Activated T-helper 2 cell treated with anti-CD3 and anti-CD28 coated beads, Interferon-gamma antibody, Interleukin-2, Interleukin-4, amounts not matched to agents 10 μg/mL and 5 μg/mL and 100 μg/mL, durations not matched to agents 14 hours and 24 hours and 36 hours (primary cell): ENCODE measurements around the gene P2RX5. TPM values are rescaled to one million over a fixed set of nuclear protein-coding genes. Genes with fewer than 3 reads are reported as not detected.

Experiments
- DNase-seq: peaks from one replicate; pipeline ENCODE4 v3.0.0; 2021; ENCODE audit warnings: low spot score
- H3K27ac Mint-ChIP-seq: one replicate; pipeline ENCODE4 v1.8.0; 2021; ENCODE audit warnings: mixed read lengths
- H3K27me3 Mint-ChIP-seq: one replicate; pipeline ENCODE4 v1.8.0; 2021; ENCODE audit warnings: low read depth, mixed read lengths
- H3K36me3 Mint-ChIP-seq: one replicate; pipeline ENCODE4 v1.8.0; 2021; ENCODE audit warnings: low read depth, mixed read lengths
- H3K4me1 Mint-ChIP-seq: one replicate; pipeline ENCODE4 v1.8.0; 2021; ENCODE audit warnings: low read depth, mixed read lengths
- H3K4me3 Mint-ChIP-seq: one replicate; pipeline ENCODE4 v1.8.0; 2021; ENCODE audit warnings: low read depth, mild to moderate bottlenecking, moderate library complexity, mixed read lengths
- H3K9me3 Mint-ChIP-seq: one replicate; pipeline ENCODE4 v1.8.0; 2021; ENCODE audit warnings: mixed read lengths
- intact Hi-C: fragments of 100-400 bp; cut with micrococcal nuclease; formaldehyde crosslinking; loops from one replicate; pipeline ENCODE4 v1.15.1; 2023
- total RNA-seq: library from RNA; stranded (reverse); gene quantifications from 2 replicates; pipeline ENCODE4 v1.2.3, GENCODE V29; 2022

P2RX5 gene
- total RNA-seq, 1 donor from 2014 or later, result 118 TPM

GRCh38 chr17:3669548-3669947 is 26.4 kb downstream of the P2RX5 start:
- intact Hi-C loops, result no loop called here

GRCh38 chr17:3669085-3669347 is 26.9 kb downstream of the P2RX5 start:
- H3K27ac Mint-ChIP-seq, result peak overlapping the region; percentile 92
- no peak for DNase-seq
- intact Hi-C loops, result no loop called here
- peaks cover 15% of the 10 kb centered on the region for H3K4me1 Mint-ChIP-seq
- peak overlapping the region; percentile 96 for H3K4me3 Mint-ChIP-seq
- H3K27me3 Mint-ChIP-seq, result no peaks in the 10 kb centered on the region
- H3K9me3 Mint-ChIP-seq, result no peaks in the 10 kb centered on the region
- peaks cover 26% of the 10 kb centered on the region for H3K36me3 Mint-ChIP-seq

More at GRCh38 chr17:3669548-3669947, 26.4 kb downstream of the P2RX5 start:
- H3K27me3 Mint-ChIP-seq, result no peaks in the 10 kb centered on the region
- peak overlapping the region; percentile 92 for H3K27ac Mint-ChIP-seq
- H3K9me3 Mint-ChIP-seq, result no peaks in the 10 kb centered on the region
- no peak for DNase-seq
- peaks cover 26% of the 10 kb centered on the region for H3K36me3 Mint-ChIP-seq
- H3K4me1 Mint-ChIP-seq, result peaks cover 15% of the 10 kb centered on the region
- peak overlapping the region; percentile 96 for H3K4me3 Mint-ChIP-seq

DNA sequence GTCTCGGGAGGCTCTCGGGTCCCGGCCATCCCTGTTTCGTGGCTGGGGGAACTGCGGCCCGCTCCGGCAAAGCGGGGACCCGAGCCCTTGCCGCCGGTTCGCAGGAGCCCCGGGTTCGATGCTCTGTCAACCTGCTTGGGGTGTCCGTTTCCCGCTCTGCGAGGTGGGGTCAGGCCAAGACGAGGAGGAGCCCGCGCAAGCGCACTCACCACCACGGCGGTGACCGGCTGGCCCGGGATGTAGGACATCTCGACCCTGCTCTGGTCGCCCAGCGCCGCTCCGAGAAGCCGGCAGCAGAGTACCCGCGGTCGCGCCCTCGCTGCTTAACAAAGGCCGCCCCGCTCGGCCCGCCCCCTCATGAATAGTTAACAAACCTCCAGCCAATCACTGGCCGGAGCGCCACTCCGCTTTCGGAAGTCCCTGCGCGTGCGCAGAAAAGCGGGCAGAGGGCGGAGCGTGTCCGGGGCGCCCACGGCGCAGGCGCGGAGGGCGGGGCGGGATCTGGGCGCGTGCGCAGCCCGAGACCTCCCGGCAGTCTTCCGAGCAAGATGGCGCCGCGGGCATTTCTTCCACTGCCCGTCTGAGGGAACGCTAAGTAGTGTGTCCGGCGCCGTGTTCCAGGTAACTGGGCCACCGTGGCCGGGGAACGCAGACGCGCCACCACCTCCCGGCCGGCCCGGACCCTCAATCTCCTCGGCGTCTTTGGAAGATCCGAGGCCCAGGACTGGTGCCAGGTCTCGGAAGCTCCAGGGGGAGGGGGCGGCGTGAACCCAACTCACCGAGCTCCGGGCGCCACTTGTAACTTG is 27.5 kb downstream of the P2RX5 start, which contains the start of the genes EMC6 and TAX1BP3:
TSS of gene EMC6 (plus strand) at position 534 of the 806 bp plus-strand sequence. CDS start 335 bp downstream, outside the sequence.
TSS of gene TAX1BP3 (minus strand) at position 300 of the 806 bp plus-strand sequence. CDS start at position 248, 52 bp downstream.
- intact Hi-C loops, result no loop called here
- no peaks in the 10 kb centered on the region for H3K27me3 Mint-ChIP-seq
- peaks cover 26% of the 10 kb centered on the region for H3K36me3 Mint-ChIP-seq

GRCh38 chr17:3667366-3668278 is 28.3 kb downstream of the P2RX5 start:
- intact Hi-C loops, result no loop called here

More for the DNA sequence above, 27.5 kb downstream of the P2RX5 start, which contains the start of the genes EMC6 and TAX1BP3:
- Mint-ChIP-seq H3K27ac (peak within 1 kb of the TSS; percentile 92), H3K9me3 (no peaks in the 10 kb centered on the region), H3K4me1 (peaks cover 15% of the 10 kb centered on the region), H3K4me3 (peak within 1 kb of the TSS; percentile 96)
- peak; percentile 99 for DNase-seq

GRCh38 chr17:3666516-3666915 is 29.4 kb downstream of the P2RX5 start:
- H3K4me1 Mint-ChIP-seq, result peaks cover 15% of the 10 kb centered on the region
- H3K36me3 Mint-ChIP-seq, result peaks cover 17% of the 10 kb centered on the region
- H3K9me3 Mint-ChIP-seq, result no peaks in the 10 kb centered on the region
- H3K4me3 Mint-ChIP-seq, result peak overlapping the region; percentile 96
- DNase-seq, result no peak
- H3K27me3 Mint-ChIP-seq, result no peaks in the 10 kb centered on the region
- H3K27ac Mint-ChIP-seq, result no peak overlapping the region
- intact Hi-C loops, result no loop called here

More at GRCh38 chr17:3667366-3668278, 28.3 kb downstream of the P2RX5 start:
- Mint-ChIP-seq H3K4me3 (peak overlapping the region; percentile 96), H3K27ac (peak overlapping the region; percentile 67), H3K36me3 (peaks cover 25% of the 10 kb centered on the region), H3K9me3 (no peaks in the 10 kb centered on the region), H3K27me3 (no peaks in the 10 kb centered on the region), H3K4me1 (peaks cover 15% of the 10 kb centered on the region)
- peak; percentile 18 for DNase-seq

- Mint-ChIP-seq H3K4me3 (peak overlapping the region; percentile 48), H3K27ac (no peak overlapping the region), H3K9me3 (no peaks in the 10 kb centered on the region), H3K27me3 (no peaks in the 10 kb centered on the region), H3K4me1 (peaks cover 15% of the 10 kb centered on the region), H3K36me3 (peaks cover 16% of the 10 kb centered on the region)
- no peak for DNase-seq
- intact Hi-C loops, result no loop called here
Measured at GRCh38 chr17:3665834-3666233, 30.1 kb downstream of the P2RX5 start.

GRCh38 chr17:3663102-3664011 is 32.6 kb downstream of the P2RX5 start:
- Mint-ChIP-seq H3K4me1 (peaks cover 11% of the 10 kb centered on the region), H3K4me3 (no peak overlapping the region), H3K36me3 (peaks cover 3% of the 10 kb centered on the region), H3K27me3 (no peaks in the 10 kb centered on the region), H3K9me3 (no peaks in the 10 kb centered on the region), H3K27ac (no peak overlapping the region)
- no peak for DNase-seq
- intact Hi-C loops, result no loop called here

DNA sequence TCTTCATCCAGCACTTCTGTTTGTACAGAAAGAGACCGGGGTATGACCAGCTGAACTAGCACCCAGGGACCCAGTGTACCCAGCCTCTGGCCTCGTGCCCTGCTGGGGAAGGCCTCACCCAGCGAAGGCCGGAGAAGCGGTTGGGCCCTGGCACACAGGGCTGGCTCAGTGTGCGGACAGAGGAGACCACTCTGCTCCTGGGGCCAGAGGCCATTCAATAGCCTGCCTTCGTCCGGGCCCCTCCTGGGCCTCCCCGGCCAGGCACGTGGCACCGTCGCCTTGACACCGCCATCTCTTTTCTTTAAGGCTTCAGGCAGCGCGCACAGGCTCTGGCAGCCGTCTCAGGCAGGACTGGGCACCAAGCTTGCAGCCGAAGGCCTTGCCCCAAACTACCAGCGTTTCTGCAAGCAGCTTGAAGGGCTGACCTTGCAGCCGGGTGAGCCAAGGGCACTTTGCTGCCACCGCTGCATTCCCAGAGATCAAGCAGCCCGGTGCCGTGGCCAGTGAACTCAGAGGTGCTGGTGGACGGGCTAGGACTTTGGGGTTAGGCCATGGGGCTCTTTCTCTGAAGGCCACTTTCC is 35.6 kb downstream of the P2RX5 start:
- H3K4me3 Mint-ChIP-seq, result no peak overlapping the region
- H3K27me3 Mint-ChIP-seq, result no peaks in the 10 kb centered on the region
- no peaks in the 10 kb centered on the region for H3K9me3 Mint-ChIP-seq
- DNase-seq, result no peak
- H3K36me3 Mint-ChIP-seq, result peaks cover 13% of the 10 kb centered on the region
- H3K27ac Mint-ChIP-seq, result no peak overlapping the region
- intact Hi-C loops, result no loop called here
- peaks cover 2% of the 10 kb centered on the region for H3K4me1 Mint-ChIP-seq

DNA sequence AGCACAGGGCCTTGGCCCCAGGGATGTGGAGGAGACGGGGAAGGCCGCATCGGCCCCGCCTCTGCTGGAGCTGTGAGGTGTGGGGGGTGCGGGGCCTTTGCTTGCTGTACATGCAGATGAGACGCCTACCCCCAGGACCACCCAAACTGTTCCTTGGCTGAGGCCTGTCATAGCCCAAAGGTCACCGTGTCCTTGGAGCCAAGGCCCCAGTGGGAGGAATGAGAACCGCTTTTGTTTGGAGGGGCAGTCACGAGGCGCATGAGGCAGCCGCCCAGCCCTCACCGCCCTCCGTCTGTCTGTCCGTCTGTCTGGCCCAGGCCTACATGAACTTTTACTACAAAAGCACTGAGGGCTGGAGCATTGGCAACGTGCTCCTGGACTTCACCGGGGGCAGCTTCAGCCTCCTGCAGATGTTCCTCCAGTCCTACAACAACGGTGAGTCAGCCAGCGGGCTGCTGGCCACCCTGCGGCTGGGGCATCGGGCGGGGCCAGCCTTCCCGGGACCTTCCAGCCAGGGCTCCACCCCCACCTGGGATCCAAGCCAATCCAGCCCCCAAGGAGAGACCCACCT is 36.3 kb downstream of the P2RX5 start:
- intact Hi-C loops, result no loop called here
- Mint-ChIP-seq H3K27me3 (no peaks in the 10 kb centered on the region), H3K36me3 (peaks cover 13% of the 10 kb centered on the region), H3K9me3 (no peaks in the 10 kb centered on the region), H3K4me1 (no peaks in the 10 kb centered on the region), H3K27ac (no peak overlapping the region), H3K4me3 (no peak overlapping the region)
- DNase-seq, result no peak

GRCh38 chr17:3658784-3659449 is 37.0 kb downstream of the P2RX5 start:
- Mint-ChIP-seq H3K27me3 (no peaks in the 10 kb centered on the region), H3K4me3 (no peak overlapping the region), H3K9me3 (no peaks in the 10 kb centered on the region), H3K36me3 (peaks cover 13% of the 10 kb centered on the region), H3K4me1 (no peaks in the 10 kb centered on the region), H3K27ac (no peak overlapping the region)
- DNase-seq, result no peak
- intact Hi-C loops, result no loop called here
